Adrenal gland (tissue), 5 donors: ENCODE data around the gene PTBP3.
A peak's percentile ranks its signal among the peaks of the same experiment; 100 is the strongest.

ENCODE experiments used
- CTCF ChIP-seq, 6 experiments: fragments of 450-650 bp in 4 of 6; fragments of 200-600 bp in 2 of 6; sonication (generic) in 1 of 6; IDR thresholded peaks; 1 replicate in 5 of 6; 2 replicates in 1 of 6; pipeline versions ENCODE4 v1.5.1 to v1.8.0; 2016 to 2021; ENCODE audit warnings: antibody characterized with exemption in 6 of 6, mild to moderate bottlenecking in 2 of 6, moderate library complexity in 1 of 6
- POLR2A ChIP-seq, 2 donors: fragments of 450-650 bp; IDR thresholded peaks; one replicate each; pipeline ENCODE4 v1.6.1; 2017; ENCODE audit warnings: antibody characterized with exemption in 2 of 2, mild to moderate bottlenecking in 2 of 2, moderate library complexity in 1 of 2
- donor health status: DM: no; HTN: no; CAD: no.

GRCh38 chr9:112332674-112332976 is 794 bp downstream of the PTBP3 start:
- TF ChIP-seq CTCF (IDR thresholded peaks at IDR 0.05) = peak in 1 of 6 experiments; percentile 21
- TF ChIP-seq POLR2A (IDR thresholded peaks at IDR 0.05) = no peak
